GM19468 (cell line): ENCODE results near the gene TAGAP.
A peak's percentile ranks its signal among the peaks of the same experiment; 100 is the strongest.
"Not testable (repeated sequence)": the region's sequence is repeated elsewhere in the genome, so short reads cannot be mapped to it uniquely, and the experiment has no call there.

Experiments used
- ATAC-seq: cut with Tn5 transposase; IDR thresholded peaks from one replicate; pipeline ENCODE4 v1.9.1; 2021; ENCODE audit warnings: mild to moderate bottlenecking, moderate library complexity, moderate number of reproducible peaks; ENCODE audit not compliant: unreplicated experiment; ENCODE audit errors: extremely low read depth

The TAGAP gene

GRCh38 chr6:159017757-159018559, 26.8 kb downstream of the TAGAP start:
- ATAC-seq: no peak

- no peak for ATAC-seq
Measured at GRCh38 chr6:159014406-159014805, 30.4 kb downstream of the TAGAP start.

GRCh38 chr6:159013229-159013628, 31.6 kb downstream of the TAGAP start:
- ATAC-seq: no peak

GRCh38 chr6:159012201-159012600, 32.6 kb downstream of the TAGAP start:
- ATAC-seq: no peak

- not testable (repeated sequence) for ATAC-seq
Measured at GRCh38 chr6:159010037-159010612, 34.7 kb downstream of the TAGAP start.

- no peak for ATAC-seq
Measured at GRCh38 chr6:159008656-159009288, 36.0 kb downstream of the TAGAP start.

- ATAC-seq: no peak
Measured at GRCh38 chr6:159007510-159007909, 37.3 kb downstream of the TAGAP start.

GRCh38 chr6:159005436-159005835, 39.4 kb downstream of the TAGAP start:
- ATAC-seq: no peak

- no peak for ATAC-seq
Measured at GRCh38 chr6:159004592-159004991, 40.2 kb downstream of the TAGAP start.

GRCh38 chr6:159002432-159003155, 42.2 kb downstream of the TAGAP start:
- ATAC-seq: no peak

GRCh38 chr6:158999666-159000403, 45.0 kb downstream of the TAGAP start, which contains the start of gene RSPH3:
TSS of gene RSPH3 (minus strand) at chr6:159000202. CDS start at chr6:158999550, 652 bp downstream.
- ATAC-seq: peak; percentile 86

GRCh38 chr6:158999154-158999665, 45.6 kb downstream of the TAGAP start:
- peak; percentile 6 for ATAC-seq

GRCh38 chr6:158996856-158997255, 47.9 kb downstream of the TAGAP start:
- no peak for ATAC-seq

GRCh38 chr6:158993639-158994038, 51.2 kb downstream of the TAGAP start:
- ATAC-seq: no peak

GRCh38 chr6:158991017-158991723, 53.6 kb downstream of the TAGAP start:
- ATAC-seq: no peak

GRCh38 chr6:158989711-158990110, 55.1 kb downstream of the TAGAP start:
- not testable (repeated sequence) for ATAC-seq

- ATAC-seq: no peak
Measured at GRCh38 chr6:158988477-158988876, 56.3 kb downstream of the TAGAP start.

- no peak for ATAC-seq
Measured at GRCh38 chr6:158987657-158988056, 57.1 kb downstream of the TAGAP start.
